Measurements from ENCODE around the gene CD40.

GRCh38 chr20:46159101-46159897, 41.2 kb downstream of the CD40 start:
- TF ChIP-seq CTCF (IDR thresholded peaks at IDR 0.05) (no peak), POLR2A (IDR thresholded peaks at IDR 0.05) (no peak)

Data from testis (tissue), 2 donors.